Caco-2 (cell line): Measurements from ENCODE around the gene CEP112. TPM values are rescaled to one million over a fixed set of nuclear protein-coding genes. Genes with fewer than 3 reads are reported as not detected.

Experiments
- BruUV-seq: library from RNA; stranded (reverse); fragments of 400-500 nt; replicated peaks from 2 replicates; lab custom pipeline; 2021; lab: Mats Ljungman, UMichigan
- CTCF ChIA-PET: fragments of 300-600 bp; sonication (Branson Sonifier 250); formaldehyde crosslinking; loops from one replicate; lab custom pipeline; 2022; ENCODE audit warnings: antibody characterized with exemption; lab: Charles Lee
- POLR2A ChIA-PET: fragments of 300-600 bp; sonication (Branson Sonifier 250); formaldehyde crosslinking; loops from one replicate; lab custom pipeline; 2022; ENCODE audit warnings: antibody characterized with exemption; lab: Charles Lee
- DNase-seq, 2 experiments: peaks; one replicate each; pipeline versions ENCODE4 v3.0.0 to v3.0.0-alpha.2; 2020 to 2022
- H3K27me3 ChIP-seq: replicated peaks from 2 replicates; pipeline ENCODE4 v1.6.0; 2011; ENCODE audit warnings: low read length; ENCODE audit not compliant: control insufficient read depth, insufficient read depth
- H3K36me3 ChIP-seq: 2 replicates; pipeline ENCODE4 v1.5.1; 2011; ENCODE audit warnings: low read length; ENCODE audit not compliant: control insufficient read depth, insufficient read depth
- H3K4me1 ChIP-seq: fragments of 250-450 bp; sonication (Bioruptor Pico); 2 replicates; pipeline ENCODE4 v1.5.1; 2020; ENCODE audit warnings: mild to moderate bottlenecking
- H3K4me3 ChIP-seq: 2 replicates; pipeline ENCODE4 v1.5.1; 2011; ENCODE audit warnings: low read depth, mild to moderate bottlenecking, control low read depth, low read length
- H3K9me3 ChIP-seq: fragments of 250-450 bp; sonication (Bioruptor Pico); 2 replicates; pipeline ENCODE4 v1.5.1; 2020; ENCODE audit warnings: mild to moderate bottlenecking, moderate library complexity
- H3K27ac Mint-ChIP-seq: one replicate; pipeline ENCODE4 v1.8.0; 2022; ENCODE audit warnings: mixed read lengths; ENCODE audit not compliant: unreplicated experiment
- H3K27me3 Mint-ChIP-seq: one replicate; pipeline ENCODE4 v1.8.0; 2022; ENCODE audit warnings: mixed read lengths; ENCODE audit not compliant: insufficient read depth, unreplicated experiment
- H3K36me3 Mint-ChIP-seq: one replicate; pipeline ENCODE4 v1.8.0; 2022; ENCODE audit warnings: mild to moderate bottlenecking, mixed read lengths; ENCODE audit not compliant: insufficient read depth, unreplicated experiment
- H3K4me1 Mint-ChIP-seq: one replicate; pipeline ENCODE4 v1.8.0; 2022; ENCODE audit warnings: low read depth, mixed read lengths; ENCODE audit not compliant: unreplicated experiment
- H3K4me3 Mint-ChIP-seq: one replicate; pipeline ENCODE4 v1.8.0; 2022; ENCODE audit warnings: mild to moderate bottlenecking, moderate library complexity, mixed read lengths; ENCODE audit not compliant: unreplicated experiment
- H3K9me3 Mint-ChIP-seq: one replicate; pipeline ENCODE4 v1.8.0; 2022; ENCODE audit warnings: mixed read lengths; ENCODE audit not compliant: unreplicated experiment
- CTCF ChIP-seq, 2 experiments: fragments of 200-600 bp in 1 of 2; IDR thresholded peaks; 1 replicate in 1 of 2; 2 replicates in 1 of 2; pipeline versions ENCODE4 v1.5.1 to v1.8.0; 2011 to 2022; ENCODE audit warnings: antibody characterized with exemption in 1 of 2, control low read depth in 1 of 2, inconsistent platforms in 1 of 2, low read depth in 1 of 2, low read length in 1 of 2, mild to moderate bottlenecking in 1 of 2, moderate library complexity in 1 of 2; ENCODE audit not compliant: insufficient read depth in 1 of 2, severe bottlenecking in 1 of 2, unreplicated experiment in 1 of 2
- intact Hi-C: fragments of 100-400 bp; cut with micrococcal nuclease; formaldehyde crosslinking; loops from one replicate; pipeline ENCODE4 v1.10.0; 2022; ENCODE audit not compliant: unreplicated experiment
- total RNA-seq: library from RNA; stranded (reverse); gene quantifications from 2 replicates; pipeline ENCODE4 v1.2.3, GENCODE V29; 2022

Gene CEP112
- total RNA-seq, 1 experiment from 2014 or later: 4.7 TPM

- no peaks in the 10 kb centered on the region for H3K9me3 ChIP-seq
- H3K4me3 Mint-ChIP-seq: no peak overlapping the region
Measured at GRCh38 chr17:65926599-65926998, 265.3 kb downstream of the CEP112 start.

DNA sequence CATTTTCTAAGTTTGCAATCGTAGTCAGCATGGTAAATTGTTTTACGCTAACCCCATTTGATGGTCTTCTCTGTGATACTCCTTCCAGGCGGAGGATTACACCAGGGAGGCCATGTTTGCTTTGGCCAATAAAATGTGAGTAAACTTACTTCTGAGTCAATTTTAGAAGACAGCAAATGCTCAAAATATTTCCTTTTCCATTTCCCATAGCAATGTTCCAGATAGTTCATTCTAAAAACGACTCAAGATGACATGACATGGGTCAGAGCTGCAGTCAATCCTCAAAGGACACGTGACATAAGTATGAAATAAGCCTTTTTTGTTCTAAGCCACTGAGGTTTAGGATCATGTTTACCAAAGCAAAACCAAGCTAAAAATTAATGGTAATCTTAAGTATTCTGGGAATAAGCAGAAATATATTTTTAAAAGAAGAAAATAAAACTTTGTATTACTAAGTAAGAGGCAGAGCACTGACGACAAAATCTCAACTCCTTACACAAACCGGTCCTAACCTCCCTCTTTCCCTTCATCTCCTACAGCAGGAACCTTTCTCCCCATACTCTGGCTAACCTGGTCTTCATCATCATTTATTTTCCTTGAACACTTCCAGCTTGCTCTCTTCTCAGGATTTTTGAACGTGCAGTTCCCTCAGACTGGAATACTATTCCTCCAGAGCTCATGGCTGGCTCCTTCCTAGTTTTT lies 266.2 kb downstream of the CEP112 start:
- Histone ChIP-seq H3K4me3 (no peak overlapping the region), H3K4me1 (no peaks in the 10 kb centered on the region), H3K9me3 (no peaks in the 10 kb centered on the region), H3K36me3 (no peaks in the 10 kb centered on the region), H3K27me3 (no peaks in the 10 kb centered on the region)
- no peak for TF ChIP-seq CTCF (IDR thresholded peaks at IDR 0.05; ENCODE audit: insufficient read depth in 1 of 2, low read depth in 1 of 2, low read length in 1 of 2, severe bottlenecking in 1 of 2, unreplicated experiment in 1 of 2)
- Mint-ChIP-seq H3K4me1 (no peaks in the 10 kb centered on the region), H3K27ac (no peak overlapping the region), H3K36me3 (no peaks in the 10 kb centered on the region), H3K27me3 (peaks cover 3% of the 10 kb centered on the region), H3K9me3 (peaks cover 9% of the 10 kb centered on the region), H3K4me3 (no peak overlapping the region)
- BruUV-seq: no TSS peak
- ChIA-PET POLR2A (no interaction called here), CTCF (no interaction called here)
- intact Hi-C loops: no loop called here
- DNase-seq: no peak

More at GRCh38 chr17:65926599-65926998, 265.3 kb downstream of the CEP112 start:
- TF ChIP-seq CTCF (IDR thresholded peaks at IDR 0.05; ENCODE audit: insufficient read depth in 1 of 2, low read depth in 1 of 2, low read length in 1 of 2, severe bottlenecking in 1 of 2, unreplicated experiment in 1 of 2): no peak
- H3K4me1 ChIP-seq: no peaks in the 10 kb centered on the region
- H3K27me3 ChIP-seq: no peaks in the 10 kb centered on the region
- no peak overlapping the region for H3K4me3 ChIP-seq
- Mint-ChIP-seq H3K4me1 (no peaks in the 10 kb centered on the region), H3K27ac (no peak overlapping the region), H3K36me3 (no peaks in the 10 kb centered on the region), H3K27me3 (peaks cover 3% of the 10 kb centered on the region), H3K9me3 (peaks cover 9% of the 10 kb centered on the region)
- no TSS peak for BruUV-seq
- no peaks in the 10 kb centered on the region for H3K36me3 ChIP-seq
- no peak for DNase-seq
- CTCF ChIA-PET: interaction anchor here (0.6 kb wide), 1 partner anchor 40 kb away, joined by 3 read pairs; no protein-coding TSS in a partner anchor
- intact Hi-C loops: no loop called here
- POLR2A ChIA-PET: no interaction called here

DNA sequence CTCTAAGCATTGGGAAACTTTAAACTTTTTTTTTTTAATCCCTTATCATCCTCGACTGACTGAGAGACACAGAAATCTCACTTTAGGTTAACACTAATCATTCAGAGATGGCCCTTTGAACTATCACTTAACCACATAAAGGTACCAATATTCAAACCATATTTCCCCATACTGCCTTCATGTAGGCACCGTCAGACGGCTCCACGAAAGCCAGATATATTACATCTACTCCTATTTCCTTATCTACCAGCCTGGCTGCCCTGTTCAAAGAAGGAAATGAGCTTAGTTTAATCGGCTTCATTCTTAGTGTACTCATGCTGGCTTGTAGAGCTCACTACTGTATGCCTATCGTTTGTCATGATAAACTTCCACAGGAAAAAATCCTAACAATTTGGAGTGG lies 270.9 kb downstream of the CEP112 start:
- no peak for TF ChIP-seq CTCF (IDR thresholded peaks at IDR 0.05; ENCODE audit: insufficient read depth in 1 of 2, low read depth in 1 of 2, low read length in 1 of 2, severe bottlenecking in 1 of 2, unreplicated experiment in 1 of 2)
- no peaks in the 10 kb centered on the region for H3K36me3 Mint-ChIP-seq
- H3K4me1 Mint-ChIP-seq: no peaks in the 10 kb centered on the region
- intact Hi-C loops: no loop called here
- DNase-seq: no peak
- H3K27ac Mint-ChIP-seq: no peak overlapping the region
- H3K36me3 ChIP-seq: no peaks in the 10 kb centered on the region
- BruUV-seq: no TSS peak
- H3K4me1 ChIP-seq: no peaks in the 10 kb centered on the region
- H3K27me3 ChIP-seq: no peaks in the 10 kb centered on the region
- no peaks in the 10 kb centered on the region for H3K9me3 Mint-ChIP-seq
- H3K9me3 ChIP-seq: no peaks in the 10 kb centered on the region
- H3K4me3 ChIP-seq: no peak overlapping the region
- no peak overlapping the region for H3K4me3 Mint-ChIP-seq
- H3K27me3 Mint-ChIP-seq: peaks cover 3% of the 10 kb centered on the region
- POLR2A ChIA-PET: no interaction called here
- CTCF ChIA-PET: no interaction called here
